Peyer's patch (tissue), 4 donors: ENCODE measurements around the gene SRXN1.

Experiments used
- POLR2A ChIP-seq, 2 donors: fragments of 450-650 bp; IDR thresholded peaks; one replicate each; pipeline ENCODE4 v1.5.1; 2017; ENCODE audit warnings: antibody characterized with exemption in 2 of 2, mild to moderate bottlenecking in 2 of 2, moderate library complexity in 2 of 2
- TF ChIP-seq, protein P1 (sequence below), 6 experiments: fragments of 450-650 bp in 4 of 6; fragments of 200-600 bp in 2 of 6; sonication (generic) in 1 of 6; IDR thresholded peaks; one replicate each; pipeline ENCODE4 v1.5.1; 2017 to 2019; ENCODE audit warnings: antibody characterized with exemption in 6 of 6, mild to moderate bottlenecking in 3 of 6, moderate library complexity in 1 of 6

- no peak for TF ChIP-seq POLR2A (IDR thresholded peaks at IDR 0.05)
- TF ChIP-seq, protein P1, sequence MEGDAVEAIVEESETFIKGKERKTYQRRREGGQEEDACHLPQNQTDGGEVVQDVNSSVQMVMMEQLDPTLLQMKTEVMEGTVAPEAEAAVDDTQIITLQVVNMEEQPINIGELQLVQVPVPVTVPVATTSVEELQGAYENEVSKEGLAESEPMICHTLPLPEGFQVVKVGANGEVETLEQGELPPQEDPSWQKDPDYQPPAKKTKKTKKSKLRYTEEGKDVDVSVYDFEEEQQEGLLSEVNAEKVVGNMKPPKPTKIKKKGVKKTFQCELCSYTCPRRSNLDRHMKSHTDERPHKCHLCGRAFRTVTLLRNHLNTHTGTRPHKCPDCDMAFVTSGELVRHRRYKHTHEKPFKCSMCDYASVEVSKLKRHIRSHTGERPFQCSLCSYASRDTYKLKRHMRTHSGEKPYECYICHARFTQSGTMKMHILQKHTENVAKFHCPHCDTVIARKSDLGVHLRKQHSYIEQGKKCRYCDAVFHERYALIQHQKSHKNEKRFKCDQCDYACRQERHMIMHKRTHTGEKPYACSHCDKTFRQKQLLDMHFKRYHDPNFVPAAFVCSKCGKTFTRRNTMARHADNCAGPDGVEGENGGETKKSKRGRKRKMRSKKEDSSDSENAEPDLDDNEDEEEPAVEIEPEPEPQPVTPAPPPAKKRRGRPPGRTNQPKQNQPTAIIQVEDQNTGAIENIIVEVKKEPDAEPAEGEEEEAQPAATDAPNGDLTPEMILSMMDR (IDR thresholded peaks at IDR 0.05) = no peak
Observed at GRCh38 chr20:676967-677366, 24.0 kb upstream of the SRXN1 start.
